Measurements from ENCODE around the gene PCDHA5.
"Not testable (repeated sequence)": the region's sequence is repeated elsewhere in the genome, so short reads cannot be mapped to it uniquely, and the experiment has no call there.

- TF ChIP-seq, protein P1, sequence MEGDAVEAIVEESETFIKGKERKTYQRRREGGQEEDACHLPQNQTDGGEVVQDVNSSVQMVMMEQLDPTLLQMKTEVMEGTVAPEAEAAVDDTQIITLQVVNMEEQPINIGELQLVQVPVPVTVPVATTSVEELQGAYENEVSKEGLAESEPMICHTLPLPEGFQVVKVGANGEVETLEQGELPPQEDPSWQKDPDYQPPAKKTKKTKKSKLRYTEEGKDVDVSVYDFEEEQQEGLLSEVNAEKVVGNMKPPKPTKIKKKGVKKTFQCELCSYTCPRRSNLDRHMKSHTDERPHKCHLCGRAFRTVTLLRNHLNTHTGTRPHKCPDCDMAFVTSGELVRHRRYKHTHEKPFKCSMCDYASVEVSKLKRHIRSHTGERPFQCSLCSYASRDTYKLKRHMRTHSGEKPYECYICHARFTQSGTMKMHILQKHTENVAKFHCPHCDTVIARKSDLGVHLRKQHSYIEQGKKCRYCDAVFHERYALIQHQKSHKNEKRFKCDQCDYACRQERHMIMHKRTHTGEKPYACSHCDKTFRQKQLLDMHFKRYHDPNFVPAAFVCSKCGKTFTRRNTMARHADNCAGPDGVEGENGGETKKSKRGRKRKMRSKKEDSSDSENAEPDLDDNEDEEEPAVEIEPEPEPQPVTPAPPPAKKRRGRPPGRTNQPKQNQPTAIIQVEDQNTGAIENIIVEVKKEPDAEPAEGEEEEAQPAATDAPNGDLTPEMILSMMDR (IDR thresholded peaks at IDR 0.05; ENCODE audit: low read depth, low read length, poor library complexity, severe bottlenecking), result not testable (repeated sequence)
- TF ChIP-seq EZH2phosphoT487 (IDR thresholded peaks at IDR 0.05; ENCODE audit: borderline replicate concordance, low read length), result not testable (repeated sequence)
Measured at GRCh38 chr5:140849831-140850634, 28.6 kb downstream of the PCDHA5 start.

Measured in DOHH2 (cell line).